Natural killer cell (primary cell): Measurements from ENCODE around the gene LRRC49. TPM values are rescaled to one million over a fixed set of nuclear protein-coding genes. Genes with fewer than 3 reads are reported as not detected.

Source experiments
- ATAC-seq, 3 donors: fragments of 150-1000 bp in 2 of 3; fragments of 200-7000 bp in 1 of 3; cut with Tn5 transposase; 1 replicate in 1 of 3; 2 replicates in 2 of 3; pipeline ENCODE4 v1.10.0; 2021; ENCODE audit warnings: mild to moderate bottlenecking in 2 of 3, moderate library complexity in 2 of 3
- DNase-seq, 2 donors: peaks; one replicate each; pipeline versions ENCODE4 v3.0.0 to v3.0.0-alpha.2; 2013 to 2021; ENCODE audit warnings: mixed read lengths in 1 of 2
- H3K27ac ChIP-seq: one replicate; pipeline ENCODE4 v1.5.1; 2013; ENCODE audit warnings: mild to moderate bottlenecking, low read length
- H3K27me3 ChIP-seq: one replicate; pipeline ENCODE4 v1.6.1; 2013; ENCODE audit warnings: low read length; ENCODE audit not compliant: control insufficient read depth, insufficient read depth
- H3K36me3 ChIP-seq: one replicate; pipeline ENCODE4 v1.6.1; 2013; ENCODE audit warnings: low read length; ENCODE audit not compliant: control insufficient read depth, insufficient read depth
- H3K4me1 ChIP-seq: one replicate; pipeline ENCODE4 v1.6.1; 2013; ENCODE audit warnings: low read length; ENCODE audit not compliant: control insufficient read depth, insufficient read depth
- H3K4me3 ChIP-seq: one replicate; pipeline ENCODE4 v1.5.1; 2013; ENCODE audit warnings: low read length
- H3K9me3 ChIP-seq: one replicate; pipeline ENCODE4 v1.6.1; 2013; ENCODE audit warnings: low read length; ENCODE audit not compliant: control insufficient read depth, insufficient read depth
- H3K27ac Mint-ChIP-seq, 2 donors: one replicate each; pipeline ENCODE4 v1.8.0; 2022; ENCODE audit warnings: mild to moderate bottlenecking in 2 of 2, mixed read lengths in 2 of 2, moderate library complexity in 1 of 2
- H3K27me3 Mint-ChIP-seq, 2 donors: one replicate each; pipeline ENCODE4 v1.8.0; 2022; ENCODE audit warnings: low read depth in 2 of 2, mixed read lengths in 2 of 2
- H3K36me3 Mint-ChIP-seq: one replicate; pipeline ENCODE4 v1.8.0; 2022; ENCODE audit warnings: mixed read lengths
- H3K4me1 Mint-ChIP-seq, 2 donors: one replicate each; pipeline ENCODE4 v1.8.0; 2022; ENCODE audit warnings: mixed read lengths in 2 of 2
- H3K4me3 Mint-ChIP-seq: one replicate; pipeline ENCODE4 v1.8.0; 2022; ENCODE audit warnings: mild to moderate bottlenecking, moderate library complexity, mixed read lengths
- H3K9me3 Mint-ChIP-seq, 2 donors: one replicate each; pipeline ENCODE4 v1.8.0; 2022; ENCODE audit warnings: mixed read lengths in 2 of 2
- WGBS: methylation state at CpG from one replicate; pipeline ENCODE4 v1.1.7; 2013; ENCODE audit warnings: missing lambda C conversion rate; ENCODE audit not compliant: insufficient coverage; 5-methylcytosine and 5-hydroxymethylcytosine counted together
- intact Hi-C: fragments of 100-400 bp; cut with micrococcal nuclease; formaldehyde crosslinking; loops from one replicate; pipeline ENCODE4 v1.14.2; 2022
- total RNA-seq, 4 donors: library from RNA; stranded (reverse); fragments of 120-200 nt in 1 of 4; gene quantifications; one replicate each; pipeline versions ENCODE4 v1.2.3 to v1.2.4, GENCODE V29; 2013 to 2022
- TF ChIP-seq, protein P1 (sequence below): fragments of 200-600 bp; IDR thresholded peaks from one replicate; pipeline ENCODE4 v1.8.0; 2022; ENCODE audit warnings: antibody characterized with exemption

The LRRC49 gene
- total RNA-seq, 3 donors from 2014 or later (not counting 1 experiment from before 2014, with no cell fraction given) = 0.14 to 0.38 TPM; not detected in 1

DNA sequence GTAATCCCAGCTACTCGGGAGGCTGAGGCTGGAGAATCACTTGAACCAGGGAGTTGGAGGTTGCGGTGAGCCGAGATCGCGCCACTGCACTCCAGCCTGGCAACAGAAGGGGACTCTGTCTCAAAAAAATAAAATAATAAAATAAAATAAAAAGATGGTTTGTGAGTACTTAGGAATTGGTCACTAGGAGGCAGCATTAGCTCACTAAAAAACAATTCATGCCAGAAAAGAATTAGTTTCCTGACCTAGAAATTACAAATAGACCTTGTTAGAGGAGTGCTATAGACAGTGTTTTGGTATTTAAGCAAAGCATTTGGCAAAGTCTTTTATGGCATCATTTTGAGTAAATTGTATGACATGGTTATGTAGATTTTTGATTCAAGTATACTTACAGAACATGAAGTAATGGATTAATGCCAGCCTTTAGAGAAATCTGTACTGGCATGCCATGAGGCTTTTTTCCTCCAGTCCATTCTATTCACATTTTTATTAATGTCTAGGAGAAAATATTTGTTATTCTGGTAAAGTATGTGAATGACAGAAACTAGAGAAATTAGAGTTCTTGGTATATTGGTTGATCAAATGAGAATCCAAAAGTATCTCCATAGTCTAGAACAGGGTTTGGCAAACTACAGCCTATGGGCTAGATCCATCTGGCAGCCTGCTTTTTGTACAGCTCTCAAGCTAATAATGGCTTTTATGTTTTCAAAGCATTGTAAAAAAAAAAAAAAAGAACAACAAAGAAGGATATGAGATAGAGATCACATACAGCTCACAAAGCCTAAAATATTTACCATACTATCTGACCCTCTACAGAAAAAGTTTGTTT is 81.6 kb downstream of the LRRC49 start:
- Histone ChIP-seq H3K27ac (no peak overlapping the region), H3K4me3 (no peak overlapping the region), H3K36me3 (no peaks in the 10 kb centered on the region), H3K9me3 (no peaks in the 10 kb centered on the region), H3K27me3 (peaks cover 2% of the 10 kb centered on the region), H3K4me1 (no peaks in the 10 kb centered on the region)
- no peak for ATAC-seq
- Mint-ChIP-seq H3K27ac (no peak overlapping the region), H3K27me3 (peaks cover 0 to 18% of the 10 kb centered on the region in 2 donors), H3K4me1 (no peaks in the 10 kb centered on the region), H3K9me3 (no peaks in the 10 kb centered on the region), H3K4me3 (no peak overlapping the region), H3K36me3 (no peaks in the 10 kb centered on the region)
- peak in 1 of 2 donors; percentile 7 for DNase-seq
- TF ChIP-seq, protein P1, sequence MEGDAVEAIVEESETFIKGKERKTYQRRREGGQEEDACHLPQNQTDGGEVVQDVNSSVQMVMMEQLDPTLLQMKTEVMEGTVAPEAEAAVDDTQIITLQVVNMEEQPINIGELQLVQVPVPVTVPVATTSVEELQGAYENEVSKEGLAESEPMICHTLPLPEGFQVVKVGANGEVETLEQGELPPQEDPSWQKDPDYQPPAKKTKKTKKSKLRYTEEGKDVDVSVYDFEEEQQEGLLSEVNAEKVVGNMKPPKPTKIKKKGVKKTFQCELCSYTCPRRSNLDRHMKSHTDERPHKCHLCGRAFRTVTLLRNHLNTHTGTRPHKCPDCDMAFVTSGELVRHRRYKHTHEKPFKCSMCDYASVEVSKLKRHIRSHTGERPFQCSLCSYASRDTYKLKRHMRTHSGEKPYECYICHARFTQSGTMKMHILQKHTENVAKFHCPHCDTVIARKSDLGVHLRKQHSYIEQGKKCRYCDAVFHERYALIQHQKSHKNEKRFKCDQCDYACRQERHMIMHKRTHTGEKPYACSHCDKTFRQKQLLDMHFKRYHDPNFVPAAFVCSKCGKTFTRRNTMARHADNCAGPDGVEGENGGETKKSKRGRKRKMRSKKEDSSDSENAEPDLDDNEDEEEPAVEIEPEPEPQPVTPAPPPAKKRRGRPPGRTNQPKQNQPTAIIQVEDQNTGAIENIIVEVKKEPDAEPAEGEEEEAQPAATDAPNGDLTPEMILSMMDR = no peak
- WGBS = 83% methylated on average over 4 of the region's 5 CpGs
- intact Hi-C loops = loop anchor here (10.0 kb wide), 1 partner anchor 471 kb away; no protein-coding TSS in a partner anchor

DNA sequence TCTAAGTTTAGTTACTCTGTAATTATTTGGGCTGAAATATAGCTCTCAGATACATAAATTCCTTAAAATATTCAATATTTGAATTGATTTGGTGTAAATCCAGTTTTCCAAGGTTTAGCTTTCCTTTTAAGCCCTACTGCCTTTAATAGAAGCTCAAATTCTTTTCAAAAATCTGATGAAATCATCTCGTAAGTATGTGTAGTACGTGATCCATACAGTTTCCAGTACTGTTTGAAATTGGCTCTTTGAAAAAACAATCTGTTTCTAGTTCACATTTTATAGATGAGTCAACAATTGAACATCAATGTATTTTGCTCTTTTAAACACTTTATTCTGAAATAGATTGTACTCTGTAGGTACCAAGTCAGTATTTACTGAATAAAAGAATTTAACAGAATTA is 84.2 kb downstream of the LRRC49 start:
- Mint-ChIP-seq H3K27me3 (peaks cover 0 to 32% of the 10 kb centered on the region in 2 donors), H3K4me3 (no peak overlapping the region), H3K27ac (no peak overlapping the region), H3K9me3 (no peaks in the 10 kb centered on the region), H3K36me3 (no peaks in the 10 kb centered on the region), H3K4me1 (no peaks in the 10 kb centered on the region)
- intact Hi-C loops = loop anchor here (10.0 kb wide), 1 partner anchor 468 kb away; no protein-coding TSS in a partner anchor
- no peaks in the 10 kb centered on the region for H3K4me1 ChIP-seq
- 100% methylated on average over 2 of the region's 2 CpGs for WGBS
- peaks cover 4% of the 10 kb centered on the region for H3K27me3 ChIP-seq
- TF ChIP-seq, protein P1 = no peak
- H3K9me3 ChIP-seq = no peaks in the 10 kb centered on the region
- ATAC-seq (no peak), DNase-seq (no peak)
- H3K4me3 ChIP-seq = no peak overlapping the region
- no peak overlapping the region for H3K27ac ChIP-seq
- H3K36me3 ChIP-seq = no peaks in the 10 kb centered on the region

DNA sequence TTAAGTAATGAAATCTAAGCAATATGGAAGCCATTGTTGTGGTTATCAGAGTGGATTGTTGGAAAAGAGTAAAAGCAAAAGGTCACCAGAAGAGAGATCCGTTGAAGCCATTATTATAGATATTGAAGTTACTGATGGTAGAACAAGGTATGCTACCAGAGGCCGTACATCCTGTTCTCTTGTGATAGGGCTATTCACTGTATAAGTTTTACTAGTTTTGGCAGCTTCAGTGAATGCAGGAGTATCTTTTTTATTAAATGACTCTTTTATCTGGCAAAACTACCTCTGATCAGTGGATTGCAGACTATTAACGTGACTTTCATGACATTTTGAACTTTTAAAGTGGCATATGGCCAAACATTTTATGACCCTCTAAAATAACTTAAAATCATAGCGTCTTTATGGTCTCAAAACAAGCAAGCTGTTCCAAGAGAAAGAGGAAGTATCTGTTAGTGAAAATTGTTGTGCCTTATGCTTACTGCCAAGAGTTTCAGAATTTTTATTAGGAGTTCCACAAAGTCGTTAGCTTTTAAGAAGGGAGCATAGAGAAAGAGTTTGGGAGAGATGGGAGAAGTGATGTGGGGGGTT is 102.9 kb downstream of the LRRC49 start:
- peaks cover 13 to 52% of the 10 kb centered on the region in 2 donors for H3K27me3 Mint-ChIP-seq
- 42% methylated on average over 5 of the region's 5 CpGs for WGBS
- H3K9me3 ChIP-seq = no peaks in the 10 kb centered on the region
- no peaks in the 10 kb centered on the region for H3K27me3 ChIP-seq
- DNase-seq (no peak), ATAC-seq (no peak)
- TF ChIP-seq, protein P1 = no peak
- H3K36me3 Mint-ChIP-seq = peaks cover 13% of the 10 kb centered on the region
- H3K9me3 Mint-ChIP-seq = peaks cover 4 to 7% of the 10 kb centered on the region in 2 donors
- intact Hi-C loops = no loop called here
- H3K4me1 Mint-ChIP-seq = no peaks in the 10 kb centered on the region
- no peak overlapping the region for H3K27ac ChIP-seq
- no peak overlapping the region for H3K27ac Mint-ChIP-seq
- no peak overlapping the region for H3K4me3 ChIP-seq
- no peak overlapping the region for H3K4me3 Mint-ChIP-seq
- H3K4me1 ChIP-seq = no peaks in the 10 kb centered on the region
- H3K36me3 ChIP-seq = no peaks in the 10 kb centered on the region
